GM15510 (cell line): ENCODE measurements around the gene RNU1-2.

Source experiments
- POLR2A ChIP-seq: IDR thresholded peaks from 3 replicates; pipeline ENCODE4 v1.6.1; 2011; ENCODE audit warnings: borderline replicate concordance; ENCODE audit not compliant: insufficient read length; ENCODE audit errors: extremely low read depth

Gene RNU1-2

GRCh38 chr1:16907870-16908758 is 12.3 kb downstream of the RNU1-2 start:
- no peak for TF ChIP-seq POLR2A

GRCh38 chr1:16913181-16913832 is 17.5 kb downstream of the RNU1-2 start:
- no peak for TF ChIP-seq POLR2A

- TF ChIP-seq POLR2A, result peak; percentile 35
Observed at GRCh38 chr1:16913833-16914662, 18.3 kb downstream of the RNU1-2 start.

- TF ChIP-seq POLR2A, result no peak
Observed at GRCh38 chr1:16915627-16915973, 19.8 kb downstream of the RNU1-2 start.

- TF ChIP-seq POLR2A, result no peak
Observed at GRCh38 chr1:16918371-16918770, 22.6 kb downstream of the RNU1-2 start.

- no peak for TF ChIP-seq POLR2A
Observed at GRCh38 chr1:16920951-16921350, 25.2 kb downstream of the RNU1-2 start.

GRCh38 chr1:16921391-16922185 is 25.8 kb downstream of the RNU1-2 start, which contains the start of gene CROCC:
Gene CROCC, plus strand, starts transcription at chr1:16921931. Its CDS starts 88 bp downstream, at chr1:16922019.
- no peak for TF ChIP-seq POLR2A

GRCh38 chr1:16922466-16922865 is 26.7 kb downstream of the RNU1-2 start:
- no peak for TF ChIP-seq POLR2A

GRCh38 chr1:16922885-16923431 is 27.2 kb downstream of the RNU1-2 start:
- TF ChIP-seq POLR2A, result no peak

GRCh38 chr1:16924216-16924918 is 28.6 kb downstream of the RNU1-2 start:
- TF ChIP-seq POLR2A, result no peak

- no peak for TF ChIP-seq POLR2A
Observed at GRCh38 chr1:16924919-16925477, 29.2 kb downstream of the RNU1-2 start.

- TF ChIP-seq POLR2A, result no peak
Observed at GRCh38 chr1:16925635-16926490, 30.1 kb downstream of the RNU1-2 start.
